H1 (cell line): ENCODE data around the gene CCNYL1. TPM values are rescaled to one million over a fixed set of nuclear protein-coding genes. Genes with fewer than 3 reads are reported as not detected.

Source experiments
- CHD1 ChIP-seq: IDR thresholded peaks from 2 replicates; pipeline ENCODE4 v1.6.1; 2012; ENCODE audit warnings: low read depth, low read length, improper control_type of control experiment
- CREB1 ChIP-seq: IDR thresholded peaks from 2 replicates; pipeline ENCODE4 v1.6.1; 2012; ENCODE audit warnings: inconsistent platforms
- EGR1 ChIP-seq: IDR thresholded peaks from 2 replicates; pipeline ENCODE4 v1.6.1; 2011; ENCODE audit warnings: low read depth, low read length, borderline replicate concordance
- HDAC6 ChIP-seq: IDR thresholded peaks from one replicate; pipeline ENCODE4 v1.7.1; 2012; ENCODE audit warnings: low read depth, mild to moderate bottlenecking, inconsistent platforms, low read length, moderate library complexity
- PHF8 ChIP-seq: fragments of 200-600 bp; sonication (generic); conservative IDR thresholded peaks from 2 replicates; pipeline ENCODE4 v1.7.1; 2012; ENCODE audit warnings: low read depth, mild to moderate bottlenecking, inconsistent platforms, low read length, moderate library complexity
- RFX5 ChIP-seq: IDR thresholded peaks from 2 replicates; pipeline ENCODE4 v1.6.1; 2011; ENCODE audit warnings: low read depth, low read length, improper control_type of control experiment, borderline replicate concordance
- SIN3A ChIP-seq, 2 experiments: IDR thresholded peaks in 1 of 2; conservative IDR thresholded peaks in 1 of 2; 2 replicates each; pipeline ENCODE4 v1.6.1; 2011 to 2012; ENCODE audit warnings: low read length in 2 of 2, improper control_type of control experiment in 1 of 2, low read depth in 1 of 2, mild to moderate bottlenecking in 1 of 2
- SRF ChIP-seq: IDR thresholded peaks from 2 replicates; pipeline ENCODE4 v1.6.1; 2011; ENCODE audit warnings: mild to moderate bottlenecking, low read depth, low read length, moderate library complexity
- TAF7 ChIP-seq: optimal IDR thresholded peaks from 2 replicates; pipeline ENCODE3; 2011; ENCODE audit warnings: low read depth, mild to moderate bottlenecking, inconsistent platforms, low read length, moderate library complexity, borderline replicate concordance
- polyA plus RNA-seq, 7 experiments: library from polyadenylated mRNA; depleted of rRNA in 3 of 7; stranded (reverse) in 5 of 7; unstranded in 2 of 7; fragments of >200 nt in 5 of 7; fragments of 200-250 nt in 2 of 7; gene quantifications; 1 replicate in 5 of 7; 2 replicates in 1 of 7; 4 replicates in 1 of 7; pipeline versions ENCODE4 v1.2.1 to v1.2.3, GENCODE V29; 2011 to 2013; ENCODE audit warnings: missing spikeins in 2 of 7, mixed read lengths in 2 of 7
- total RNA-seq: library from RNA; stranded (reverse); fragmentation: NEBNext Ultra II Directional; extraction: Animal tissue kit (Norgen Biotek cat#: 25700); gene quantifications from 2 replicates; pipeline ENCODE4 v1.2.1, GENCODE V29; 2021
- TF ChIP-seq, protein P1 (sequence below): fragments of 300-600 bp; sonication (generic); IDR thresholded peaks from 2 replicates; pipeline ENCODE4 v1.7.1; 2012; ENCODE audit warnings: low read length, moderate library complexity, mild to moderate bottlenecking, inconsistent platforms; ENCODE audit not compliant: insufficient replicate concordance
- TF ChIP-seq, protein P2 (sequence below): IDR thresholded peaks from 2 replicates; pipeline ENCODE4 v1.6.1; 2011; ENCODE audit warnings: low read depth, mild to moderate bottlenecking, low read length; ENCODE audit not compliant: insufficient read depth

CCNYL1 gene
- total and polyA plus RNA-seq, 2 of the 8 experiments (the other 6 are each of a cell fraction or from before 2014, with no cell fraction given) = 13.3 to 35.4 TPM

DNA sequence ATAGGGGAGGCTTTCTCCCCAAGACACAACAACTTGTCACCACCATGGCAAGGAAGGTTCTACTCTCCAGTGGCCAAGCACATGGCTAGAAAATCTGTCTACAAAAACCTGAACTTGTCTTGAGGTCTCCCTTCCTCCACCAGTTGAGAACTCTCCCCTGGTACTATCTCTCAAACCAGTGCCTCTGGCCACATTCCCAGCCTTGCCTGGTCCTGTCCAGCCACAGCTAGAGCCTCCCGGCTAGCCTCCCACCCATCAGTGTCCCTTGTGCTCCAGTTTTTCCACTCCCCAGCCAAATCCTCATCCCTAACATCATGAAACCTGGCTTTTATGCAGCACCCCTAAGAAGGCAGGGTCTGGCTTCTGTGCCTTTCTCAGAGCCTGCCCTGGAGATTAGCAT, 79.5 kb downstream of the CCNYL1 start (continued):
- TF ChIP-seq, protein P1, sequence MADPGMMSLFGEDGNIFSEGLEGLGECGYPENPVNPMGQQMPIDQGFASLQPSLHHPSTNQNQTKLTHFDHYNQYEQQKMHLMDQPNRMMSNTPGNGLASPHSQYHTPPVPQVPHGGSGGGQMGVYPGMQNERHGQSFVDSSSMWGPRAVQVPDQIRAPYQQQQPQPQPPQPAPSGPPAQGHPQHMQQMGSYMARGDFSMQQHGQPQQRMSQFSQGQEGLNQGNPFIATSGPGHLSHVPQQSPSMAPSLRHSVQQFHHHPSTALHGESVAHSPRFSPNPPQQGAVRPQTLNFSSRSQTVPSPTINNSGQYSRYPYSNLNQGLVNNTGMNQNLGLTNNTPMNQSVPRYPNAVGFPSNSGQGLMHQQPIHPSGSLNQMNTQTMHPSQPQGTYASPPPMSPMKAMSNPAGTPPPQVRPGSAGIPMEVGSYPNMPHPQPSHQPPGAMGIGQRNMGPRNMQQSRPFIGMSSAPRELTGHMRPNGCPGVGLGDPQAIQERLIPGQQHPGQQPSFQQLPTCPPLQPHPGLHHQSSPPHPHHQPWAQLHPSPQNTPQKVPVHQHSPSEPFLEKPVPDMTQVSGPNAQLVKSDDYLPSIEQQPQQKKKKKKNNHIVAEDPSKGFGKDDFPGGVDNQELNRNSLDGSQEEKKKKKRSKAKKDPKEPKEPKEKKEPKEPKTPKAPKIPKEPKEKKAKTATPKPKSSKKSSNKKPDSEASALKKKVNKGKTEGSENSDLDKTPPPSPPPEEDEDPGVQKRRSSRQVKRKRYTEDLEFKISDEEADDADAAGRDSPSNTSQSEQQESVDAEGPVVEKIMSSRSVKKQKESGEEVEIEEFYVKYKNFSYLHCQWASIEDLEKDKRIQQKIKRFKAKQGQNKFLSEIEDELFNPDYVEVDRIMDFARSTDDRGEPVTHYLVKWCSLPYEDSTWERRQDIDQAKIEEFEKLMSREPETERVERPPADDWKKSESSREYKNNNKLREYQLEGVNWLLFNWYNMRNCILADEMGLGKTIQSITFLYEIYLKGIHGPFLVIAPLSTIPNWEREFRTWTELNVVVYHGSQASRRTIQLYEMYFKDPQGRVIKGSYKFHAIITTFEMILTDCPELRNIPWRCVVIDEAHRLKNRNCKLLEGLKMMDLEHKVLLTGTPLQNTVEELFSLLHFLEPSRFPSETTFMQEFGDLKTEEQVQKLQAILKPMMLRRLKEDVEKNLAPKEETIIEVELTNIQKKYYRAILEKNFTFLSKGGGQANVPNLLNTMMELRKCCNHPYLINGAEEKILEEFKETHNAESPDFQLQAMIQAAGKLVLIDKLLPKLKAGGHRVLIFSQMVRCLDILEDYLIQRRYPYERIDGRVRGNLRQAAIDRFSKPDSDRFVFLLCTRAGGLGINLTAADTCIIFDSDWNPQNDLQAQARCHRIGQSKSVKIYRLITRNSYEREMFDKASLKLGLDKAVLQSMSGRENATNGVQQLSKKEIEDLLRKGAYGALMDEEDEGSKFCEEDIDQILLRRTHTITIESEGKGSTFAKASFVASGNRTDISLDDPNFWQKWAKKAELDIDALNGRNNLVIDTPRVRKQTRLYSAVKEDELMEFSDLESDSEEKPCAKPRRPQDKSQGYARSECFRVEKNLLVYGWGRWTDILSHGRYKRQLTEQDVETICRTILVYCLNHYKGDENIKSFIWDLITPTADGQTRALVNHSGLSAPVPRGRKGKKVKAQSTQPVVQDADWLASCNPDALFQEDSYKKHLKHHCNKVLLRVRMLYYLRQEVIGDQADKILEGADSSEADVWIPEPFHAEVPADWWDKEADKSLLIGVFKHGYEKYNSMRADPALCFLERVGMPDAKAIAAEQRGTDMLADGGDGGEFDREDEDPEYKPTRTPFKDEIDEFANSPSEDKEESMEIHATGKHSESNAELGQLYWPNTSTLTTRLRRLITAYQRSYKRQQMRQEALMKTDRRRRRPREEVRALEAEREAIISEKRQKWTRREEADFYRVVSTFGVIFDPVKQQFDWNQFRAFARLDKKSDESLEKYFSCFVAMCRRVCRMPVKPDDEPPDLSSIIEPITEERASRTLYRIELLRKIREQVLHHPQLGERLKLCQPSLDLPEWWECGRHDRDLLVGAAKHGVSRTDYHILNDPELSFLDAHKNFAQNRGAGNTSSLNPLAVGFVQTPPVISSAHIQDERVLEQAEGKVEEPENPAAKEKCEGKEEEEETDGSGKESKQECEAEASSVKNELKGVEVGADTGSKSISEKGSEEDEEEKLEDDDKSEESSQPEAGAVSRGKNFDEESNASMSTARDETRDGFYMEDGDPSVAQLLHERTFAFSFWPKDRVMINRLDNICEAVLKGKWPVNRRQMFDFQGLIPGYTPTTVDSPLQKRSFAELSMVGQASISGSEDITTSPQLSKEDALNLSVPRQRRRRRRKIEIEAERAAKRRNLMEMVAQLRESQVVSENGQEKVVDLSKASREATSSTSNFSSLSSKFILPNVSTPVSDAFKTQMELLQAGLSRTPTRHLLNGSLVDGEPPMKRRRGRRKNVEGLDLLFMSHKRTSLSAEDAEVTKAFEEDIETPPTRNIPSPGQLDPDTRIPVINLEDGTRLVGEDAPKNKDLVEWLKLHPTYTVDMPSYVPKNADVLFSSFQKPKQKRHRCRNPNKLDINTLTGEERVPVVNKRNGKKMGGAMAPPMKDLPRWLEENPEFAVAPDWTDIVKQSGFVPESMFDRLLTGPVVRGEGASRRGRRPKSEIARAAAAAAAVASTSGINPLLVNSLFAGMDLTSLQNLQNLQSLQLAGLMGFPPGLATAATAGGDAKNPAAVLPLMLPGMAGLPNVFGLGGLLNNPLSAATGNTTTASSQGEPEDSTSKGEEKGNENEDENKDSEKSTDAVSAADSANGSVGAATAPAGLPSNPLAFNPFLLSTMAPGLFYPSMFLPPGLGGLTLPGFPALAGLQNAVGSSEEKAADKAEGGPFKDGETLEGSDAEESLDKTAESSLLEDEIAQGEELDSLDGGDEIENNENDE = no peak
- TF ChIP-seq CHD1 = no peak
- no peak for TF ChIP-seq RFX5
- TF ChIP-seq SRF = no peak
- no peak for TF ChIP-seq TAF7
- TF ChIP-seq, protein P2, sequence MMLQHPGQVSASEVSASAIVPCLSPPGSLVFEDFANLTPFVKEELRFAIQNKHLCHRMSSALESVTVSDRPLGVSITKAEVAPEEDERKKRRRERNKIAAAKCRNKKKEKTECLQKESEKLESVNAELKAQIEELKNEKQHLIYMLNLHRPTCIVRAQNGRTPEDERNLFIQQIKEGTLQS = no peak
- TF ChIP-seq CREB1 = no peak
- no peak for TF ChIP-seq HDAC6
- TF ChIP-seq PHF8 = no peak
- TF ChIP-seq SIN3A (conservative IDR thresholded peaks at IDR 0.05 in 1 of 2, IDR thresholded peaks at IDR 0.05 in 1 of 2; ENCODE audit: low read depth in 1 of 2, low read length in 2 of 2) = no peak
- TF ChIP-seq EGR1 = no peak
